ENCODE data around the gene IGFBP2. TPM values are rescaled to one million over a fixed set of nuclear protein-coding genes. Genes with fewer than 3 reads are reported as not detected.
A peak's percentile ranks its signal among the peaks of the same experiment; 100 is the strongest.

IGFBP2 gene
- total and polyA plus RNA-seq, 2 of the 13 experiments (the other 11 are each of a cell fraction or from before 2014, with no cell fraction given), result 2.0 to 5.8 TPM

DNA sequence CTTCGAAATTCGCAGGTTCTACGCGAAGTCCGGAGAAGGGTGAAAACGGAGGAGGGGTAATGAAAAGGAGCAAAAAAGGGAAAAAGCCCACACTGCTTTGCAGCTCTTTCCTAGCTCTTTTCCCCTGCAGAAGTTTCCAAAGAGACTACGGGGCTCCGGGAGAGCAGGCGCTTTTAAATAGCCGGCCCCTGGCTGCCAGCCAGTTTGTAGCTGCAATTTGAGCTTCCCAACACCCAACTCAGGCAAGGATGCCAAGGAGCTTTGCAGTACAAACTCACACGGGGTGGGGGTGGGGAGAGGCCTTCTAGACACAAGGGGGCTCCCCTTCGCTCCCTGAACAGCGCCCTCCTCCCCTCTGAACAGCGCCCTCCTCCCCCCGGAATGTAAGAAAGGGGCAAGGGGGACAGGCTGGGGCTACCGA, 62.2 kb downstream of the IGFBP2 start, which contains the start of gene IGFBP5:
TSS of gene IGFBP5 (minus strand) at position 149 of the 421 bp plus-strand sequence. CDS start 774 bp downstream, outside the sequence.
- peaks cover 23 to 84% of the 10 kb centered on the region in 2 experiments for H3K27me3 ChIP-seq (ENCODE audit: control insufficient read depth in 1 of 2, insufficient read depth in 2 of 2, low read length in 2 of 2)
- no peaks in the 10 kb centered on the region for H3K4me1 ChIP-seq (ENCODE audit: insufficient read depth, low read length)
- FAIRE-seq (no peak), DNase-seq (ENCODE audit: low spot score) (no peak), ATAC-seq (no peak)
- WGBS (ENCODE audit: low lambda C conversion rate), result 23% methylated on average over 15 of the region's 16 CpGs
- POLR2A ChIA-PET, result no interaction called here
- no peak for TF ChIP-seq ZNF143 (CRISPR knock-in tag; IDR thresholded peaks at IDR 0.05)
- no peak for TF ChIP-seq HNRNPLL (IDR thresholded peaks at IDR 0.05; ENCODE audit: low read depth, low read length, poor library complexity, severe bottlenecking)
- TF ChIP-seq, protein P1, sequence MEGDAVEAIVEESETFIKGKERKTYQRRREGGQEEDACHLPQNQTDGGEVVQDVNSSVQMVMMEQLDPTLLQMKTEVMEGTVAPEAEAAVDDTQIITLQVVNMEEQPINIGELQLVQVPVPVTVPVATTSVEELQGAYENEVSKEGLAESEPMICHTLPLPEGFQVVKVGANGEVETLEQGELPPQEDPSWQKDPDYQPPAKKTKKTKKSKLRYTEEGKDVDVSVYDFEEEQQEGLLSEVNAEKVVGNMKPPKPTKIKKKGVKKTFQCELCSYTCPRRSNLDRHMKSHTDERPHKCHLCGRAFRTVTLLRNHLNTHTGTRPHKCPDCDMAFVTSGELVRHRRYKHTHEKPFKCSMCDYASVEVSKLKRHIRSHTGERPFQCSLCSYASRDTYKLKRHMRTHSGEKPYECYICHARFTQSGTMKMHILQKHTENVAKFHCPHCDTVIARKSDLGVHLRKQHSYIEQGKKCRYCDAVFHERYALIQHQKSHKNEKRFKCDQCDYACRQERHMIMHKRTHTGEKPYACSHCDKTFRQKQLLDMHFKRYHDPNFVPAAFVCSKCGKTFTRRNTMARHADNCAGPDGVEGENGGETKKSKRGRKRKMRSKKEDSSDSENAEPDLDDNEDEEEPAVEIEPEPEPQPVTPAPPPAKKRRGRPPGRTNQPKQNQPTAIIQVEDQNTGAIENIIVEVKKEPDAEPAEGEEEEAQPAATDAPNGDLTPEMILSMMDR (CRISPR knock-in tag; IDR thresholded peaks at IDR 0.05), result peak; percentile 16; the same call in 1 of the 2 replicates
- TF ChIP-seq ZNF263 (CRISPR knock-in tag; IDR thresholded peaks at IDR 0.05), result peak; percentile 69
- no peak for TF ChIP-seq KAT8 (CRISPR knock-in tag; IDR thresholded peaks at IDR 0.05)
- TF ChIP-seq MED13 (CRISPR knock-in tag; IDR thresholded peaks at IDR 0.05), result no peak
- no peak for TF ChIP-seq HES4 (CRISPR knock-in tag; IDR thresholded peaks at IDR 0.05; ENCODE audit: borderline replicate concordance)
- CTCF ChIA-PET (ENCODE audit: low intra/inter-chr PET ratio, low total read pairs), result no interaction called here
- H3K79me2 ChIP-seq (ENCODE audit: insufficient read depth, low read length), result no peaks in the 10 kb centered on the region
- H3K36me3 ChIP-seq (replicated peaks in 1 of 2; ENCODE audit: control insufficient read depth in 1 of 2, insufficient read depth in 2 of 2, low read length in 2 of 2), result no peaks in the 10 kb centered on the region
- H4K20me1 ChIP-seq (ENCODE audit: insufficient read depth, low read length), result no peaks in the 10 kb centered on the region
- H3K4me3 ChIP-seq (replicated peaks in 1 of 3; ENCODE audit: insufficient read depth in 1 of 3, low read depth in 2 of 3, low read length in 3 of 3), result peak within 1 kb of the TSS in 1 of 3 experiments; percentile 13; a peak in 1 of 6 replicates
- H3K27ac ChIP-seq (ENCODE audit: extremely low read length, insufficient read depth, low read length), result no peak within 1 kb of the TSS
- no peak within 1 kb of the TSS for H3K9ac ChIP-seq (ENCODE audit: insufficient read depth, low read depth, low read length)
- BruUV-seq (replicated peaks), result no TSS peak
- H2AFZ ChIP-seq (ENCODE audit: low read length), result no peak within 1 kb of the TSS
- H3K9me3 ChIP-seq (ENCODE audit: low read length), result no peaks in the 10 kb centered on the region
- no peak within 1 kb of the TSS for H3K4me2 ChIP-seq (ENCODE audit: low read depth, low read length)
- intact Hi-C loops (cut with micrococcal nuclease; ENCODE audit: unreplicated experiment) (loop anchor here (5.0 to 10.0 kb wide), 3 partner anchors 82 to 1017 kb away; no protein-coding TSS in a partner anchor), in situ Hi-C loops (cut with HindIII; ENCODE audit: extremely low pct_ligation_motif_present, low pct_unique_long_range_greater_than_20kb) (loop anchor here (5.0 kb wide), 1 partner anchor 817 kb away; no protein-coding TSS in a partner anchor)
